Tibial nerve (tissue), 4 donors: Measurements from ENCODE around the gene DLGAP1. TPM values are rescaled to one million over a fixed set of nuclear protein-coding genes. Genes with fewer than 3 reads are reported as not detected.
"Not testable (repeated sequence)": the region's sequence is repeated elsewhere in the genome, so short reads cannot be mapped to it uniquely, and the experiment has no call there.

ENCODE experiments used
- DNase-seq, 2 donors: peaks; one replicate each; pipeline ENCODE4 v3.0.0-alpha.2; 2019; ENCODE audit warnings: low spot score in 2 of 2
- H3K27ac ChIP-seq, 4 donors: fragments of 200-600 bp; sonication (generic) in 3 of 4; one replicate each; pipeline ENCODE4 v1.5.1; 2017 to 2019; ENCODE audit warnings: mild to moderate bottlenecking in 1 of 4
- H3K27me3 ChIP-seq, 2 donors: fragments of 200-600 bp; sonication (generic) in 1 of 2; one replicate each; pipeline versions ENCODE4 v1.5.1 to v1.6.0; 2017 to 2019
- H3K36me3 ChIP-seq, 3 donors: fragments of 200-600 bp; sonication (generic); one replicate each; pipeline ENCODE4 v1.5.1; 2018 to 2019
- H3K4me1 ChIP-seq, 4 donors: fragments of 200-600 bp; sonication (generic) in 3 of 4; one replicate each; pipeline ENCODE4 v1.5.1; 2017 to 2019
- H3K4me3 ChIP-seq, 4 donors: fragments of 200-600 bp; sonication (generic) in 3 of 4; one replicate each; pipeline ENCODE4 v1.5.1; 2017 to 2019; ENCODE audit warnings: mild to moderate bottlenecking in 1 of 4, moderate library complexity in 1 of 4
- H3K9me3 ChIP-seq, 4 donors: fragments of 200-600 bp; sonication (generic) in 3 of 4; one replicate each; pipeline ENCODE4 v1.5.1; 2017 to 2019
- CTCF ChIP-seq, 5 experiments: fragments of 200-600 bp in 3 of 5; fragments of 450-650 bp in 2 of 5; sonication (generic) in 3 of 5; IDR thresholded peaks; one replicate each; pipeline ENCODE4 v1.5.1; 2016 to 2019; ENCODE audit warnings: antibody characterized with exemption in 5 of 5, mild to moderate bottlenecking in 3 of 5, moderate library complexity in 2 of 5
- EP300 ChIP-seq, 2 donors: sonication (generic); formaldehyde crosslinking; IDR thresholded peaks; one replicate each; pipeline ENCODE4 v1.6.1; 2017; ENCODE audit warnings: antibody characterized with exemption in 2 of 2, mild to moderate bottlenecking in 1 of 2
- POLR2A ChIP-seq, 2 donors: fragments of 450-650 bp; IDR thresholded peaks; one replicate each; pipeline ENCODE4 v1.6.1; 2017; ENCODE audit warnings: antibody characterized with exemption in 2 of 2, mild to moderate bottlenecking in 2 of 2, moderate library complexity in 2 of 2
- WGBS, 2 donors: methylation state at CpG; one replicate each; pipeline ENCODE4 v1.1.5; 2018; 5-methylcytosine and 5-hydroxymethylcytosine counted together
- total RNA-seq, 4 donors: library from RNA; depleted of rRNA; stranded (reverse); fragments of >200 nt; gene quantifications; one replicate each; pipeline ENCODE4 v1.1.0, GENCODE V29; 2016

The DLGAP1 gene
- total RNA-seq, 4 donors from 2014 or later, result 1.5 to 18.3 (median 2.5) TPM

DNA sequence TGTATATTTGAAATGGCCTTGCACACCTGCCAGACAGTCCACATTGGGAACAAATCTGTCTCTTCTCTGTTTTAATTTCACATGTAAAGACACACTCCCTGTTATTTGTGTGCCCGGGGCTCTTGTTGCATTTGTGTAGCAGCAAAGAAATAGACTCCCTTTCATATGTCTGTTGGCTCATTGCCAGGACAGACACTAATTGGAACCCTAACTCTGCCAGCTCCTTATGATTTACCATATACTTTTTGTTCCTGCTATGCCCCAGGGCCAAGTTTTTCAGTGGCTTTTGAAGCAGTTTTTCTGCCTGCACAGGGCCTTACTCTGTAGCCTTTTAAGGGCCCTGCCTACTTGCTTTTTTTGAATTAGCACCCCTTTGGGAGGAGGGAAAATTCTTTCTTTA, 396.9 kb downstream of the DLGAP1 start:
- no peaks in the 10 kb centered on the region for H3K36me3 ChIP-seq
- H3K4me1 ChIP-seq, result no peaks in the 10 kb centered on the region
- TF ChIP-seq EP300 (IDR thresholded peaks at IDR 0.05) (no peak), POLR2A (IDR thresholded peaks at IDR 0.05) (no peak), CTCF (IDR thresholded peaks at IDR 0.05) (no peak)
- no peak overlapping the region for H3K4me3 ChIP-seq
- no peak for DNase-seq
- H3K9me3 ChIP-seq, result peaks cover 0 to 12% (median 0%) of the 10 kb centered on the region in 4 donors
- H3K27ac ChIP-seq, result no peak overlapping the region
- no peaks in the 10 kb centered on the region for H3K27me3 ChIP-seq
- 52 to 72% methylated on average over 1 of the region's 1 CpG for whole genome bisulfite sequencing, 2 donors

GRCh38 chr18:4040391-4041092, 414.6 kb downstream of the DLGAP1 start:
- H3K27ac ChIP-seq, result no peak overlapping the region
- H3K36me3 ChIP-seq, result no peaks in the 10 kb centered on the region
- H3K4me1 ChIP-seq, result no peaks in the 10 kb centered on the region
- DNase-seq, result no peak
- TF ChIP-seq CTCF (IDR thresholded peaks at IDR 0.05), result no peak
- no peak for TF ChIP-seq EP300 (IDR thresholded peaks at IDR 0.05)
- H3K9me3 ChIP-seq, result no peaks in the 10 kb centered on the region
- no peak overlapping the region for H3K4me3 ChIP-seq
- no peaks in the 10 kb centered on the region for H3K27me3 ChIP-seq
- 74 to 82% methylated on average over 7 of the region's 7 CpGs for WGBS, 2 donors

DNA sequence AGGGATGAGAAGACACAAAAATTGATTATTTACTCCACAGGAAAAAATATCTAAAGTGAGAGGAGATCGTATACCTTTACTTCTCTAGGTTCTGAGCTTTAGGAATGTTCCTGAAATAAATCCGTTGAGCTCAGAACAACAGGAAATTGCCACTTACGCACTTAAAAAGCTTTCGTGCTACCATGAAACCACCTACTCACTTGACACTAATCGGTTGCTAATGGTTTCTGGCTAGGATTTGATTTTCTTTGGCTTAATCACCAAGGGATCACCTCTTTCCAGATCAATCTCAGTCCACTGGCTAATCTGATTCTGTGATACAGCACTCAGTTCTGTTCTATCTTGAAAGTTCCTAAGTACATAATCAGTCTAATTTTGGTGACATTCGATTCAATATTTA, 419.6 kb downstream of the DLGAP1 start:
- WGBS, 2 donors, result 44 to 53% methylated on average over 6 of the region's 6 CpGs
- Histone ChIP-seq H3K36me3 (no peaks in the 10 kb centered on the region), H3K27ac (no peak overlapping the region), H3K4me3 (no peak overlapping the region), H3K4me1 (no peaks in the 10 kb centered on the region), H3K27me3 (no peaks in the 10 kb centered on the region), H3K9me3 (no peaks in the 10 kb centered on the region)
- TF ChIP-seq EP300 (IDR thresholded peaks at IDR 0.05), result no peak
- no peak for TF ChIP-seq CTCF (IDR thresholded peaks at IDR 0.05)
- no peak for TF ChIP-seq POLR2A (IDR thresholded peaks at IDR 0.05)
- no peak for DNase-seq

DNA sequence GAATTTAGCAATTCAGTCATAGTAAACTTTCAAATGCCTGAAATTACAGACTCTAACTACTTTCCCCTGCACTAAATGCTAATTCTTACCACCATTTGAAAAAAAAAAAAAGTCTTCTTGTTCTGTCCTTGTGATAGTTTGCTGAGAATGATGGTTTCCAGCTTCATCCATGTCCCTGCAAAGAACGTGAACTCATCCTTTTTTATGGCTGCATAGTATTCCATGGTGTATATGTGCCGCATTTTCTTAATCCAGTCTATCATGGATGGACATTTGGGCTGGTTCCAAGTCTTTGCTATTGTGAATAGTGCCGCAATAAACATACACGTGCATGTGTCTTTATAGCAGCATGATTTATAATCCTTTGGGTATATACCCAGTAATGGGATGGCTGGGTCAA, 420.3 kb downstream of the DLGAP1 start:
- not testable (repeated sequence) for H3K27me3 ChIP-seq, H3K4me1 ChIP-seq, H3K9me3 ChIP-seq, H3K36me3 ChIP-seq, H3K27ac ChIP-seq, DNase-seq, H3K4me3 ChIP-seq
- 92 to 98% methylated on average over 4 of the region's 4 CpGs for WGBS, 2 donors

- H3K27me3 ChIP-seq, result no peaks in the 10 kb centered on the region
- 86% methylated on average over 1 of the region's 1 CpG for WGBS, 2 donors
- H3K4me1 ChIP-seq, result no peaks in the 10 kb centered on the region
- H3K27ac ChIP-seq, result no peak overlapping the region
- H3K4me3 ChIP-seq, result no peak overlapping the region
- no peaks in the 10 kb centered on the region for H3K9me3 ChIP-seq
- no peaks in the 10 kb centered on the region for H3K36me3 ChIP-seq
- no peak for DNase-seq
- no peak for TF ChIP-seq POLR2A (IDR thresholded peaks at IDR 0.05)
- no peak for TF ChIP-seq CTCF (IDR thresholded peaks at IDR 0.05)
- TF ChIP-seq EP300 (IDR thresholded peaks at IDR 0.05), result no peak
Measured at GRCh38 chr18:4026542-4026941, 428.6 kb downstream of the DLGAP1 start.

- Histone ChIP-seq H3K4me3 (no peak overlapping the region), H3K27me3 (no peaks in the 10 kb centered on the region), H3K4me1 (no peaks in the 10 kb centered on the region), H3K27ac (no peak overlapping the region), H3K9me3 (no peaks in the 10 kb centered on the region), H3K36me3 (no peaks in the 10 kb centered on the region)
- TF ChIP-seq EP300 (IDR thresholded peaks at IDR 0.05) (no peak), CTCF (IDR thresholded peaks at IDR 0.05) (no peak), POLR2A (IDR thresholded peaks at IDR 0.05) (no peak)
- 93 to 95% methylated on average over 2 of the region's 2 CpGs for WGBS, 2 donors
- no peak for DNase-seq
Measured at GRCh38 chr18:4024702-4025101, 430.4 kb downstream of the DLGAP1 start.

GRCh38 chr18:4022749-4023148, 432.4 kb downstream of the DLGAP1 start:
- WGBS, 2 donors, result 41 to 93% methylated on average over 1 of the region's 1 CpG
- not testable (repeated sequence) for H3K4me3 ChIP-seq, H3K4me1 ChIP-seq, DNase-seq, H3K27me3 ChIP-seq, H3K36me3 ChIP-seq, H3K27ac ChIP-seq, H3K9me3 ChIP-seq
